Ovary (tissue), 3 donors: ENCODE results near the gene HDGF.
A peak's percentile ranks its signal among the peaks of the same experiment; 100 is the strongest.

Experiments used
- EP300 ChIP-seq: sonication (generic); formaldehyde crosslinking; IDR thresholded peaks from one replicate; pipeline ENCODE4 v1.6.1; 2017; ENCODE audit warnings: antibody characterized with exemption
- POLR2A ChIP-seq: fragments of 450-650 bp; IDR thresholded peaks from one replicate; pipeline ENCODE4 v1.6.1; 2017; ENCODE audit warnings: antibody characterized with exemption, mild to moderate bottlenecking, moderate library complexity
- TF ChIP-seq, protein P1 (sequence below), 3 donors: fragments of 450-650 bp in 2 of 3; fragments of 200-600 bp in 1 of 3; IDR thresholded peaks; one replicate each; pipeline versions ENCODE4 v1.5.1 to v1.8.0; 2016 to 2022; ENCODE audit warnings: antibody characterized with exemption in 3 of 3, mild to moderate bottlenecking in 1 of 3
- donor health status: DM: no; HTN: no; CAD: no.

DNA sequence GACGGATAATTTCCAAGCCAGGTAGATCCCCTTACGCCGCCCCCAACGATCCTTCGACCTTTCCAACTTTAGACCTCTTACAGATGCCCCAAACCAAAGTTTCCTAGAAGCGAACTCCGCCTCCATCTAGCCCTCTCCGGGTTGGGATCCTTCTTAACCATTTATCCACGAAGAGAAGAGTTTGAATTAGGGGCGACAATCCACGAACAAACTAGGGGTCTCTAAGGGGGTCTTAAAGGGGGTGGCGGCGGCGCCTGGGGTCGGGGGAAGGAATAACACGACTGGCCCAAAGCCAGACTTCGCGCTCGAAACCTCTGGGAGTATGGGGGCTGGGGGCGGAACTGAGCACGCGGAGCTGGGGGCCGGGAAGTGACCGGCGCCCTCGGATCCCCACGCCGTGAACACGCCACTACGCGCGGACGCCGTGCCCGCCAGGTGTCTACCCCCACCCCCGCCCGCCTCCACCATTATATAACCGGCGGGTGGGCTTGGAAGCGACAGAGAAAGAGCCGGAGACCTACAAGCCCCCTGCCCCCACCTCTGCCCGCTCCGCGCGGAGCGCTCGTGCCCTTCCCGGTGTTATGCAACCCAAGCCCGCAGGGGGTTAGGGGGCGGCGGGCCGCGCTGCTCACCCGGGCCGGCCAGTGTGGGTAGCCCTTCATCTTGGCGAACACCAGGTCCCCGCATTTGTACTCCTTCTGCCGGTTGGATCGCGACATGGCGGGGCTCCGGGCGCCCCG lies 594 bp downstream of the HDGF start:
- TF ChIP-seq POLR2A (peak; percentile 19), EP300 (no peak)
- TF ChIP-seq, protein P1, sequence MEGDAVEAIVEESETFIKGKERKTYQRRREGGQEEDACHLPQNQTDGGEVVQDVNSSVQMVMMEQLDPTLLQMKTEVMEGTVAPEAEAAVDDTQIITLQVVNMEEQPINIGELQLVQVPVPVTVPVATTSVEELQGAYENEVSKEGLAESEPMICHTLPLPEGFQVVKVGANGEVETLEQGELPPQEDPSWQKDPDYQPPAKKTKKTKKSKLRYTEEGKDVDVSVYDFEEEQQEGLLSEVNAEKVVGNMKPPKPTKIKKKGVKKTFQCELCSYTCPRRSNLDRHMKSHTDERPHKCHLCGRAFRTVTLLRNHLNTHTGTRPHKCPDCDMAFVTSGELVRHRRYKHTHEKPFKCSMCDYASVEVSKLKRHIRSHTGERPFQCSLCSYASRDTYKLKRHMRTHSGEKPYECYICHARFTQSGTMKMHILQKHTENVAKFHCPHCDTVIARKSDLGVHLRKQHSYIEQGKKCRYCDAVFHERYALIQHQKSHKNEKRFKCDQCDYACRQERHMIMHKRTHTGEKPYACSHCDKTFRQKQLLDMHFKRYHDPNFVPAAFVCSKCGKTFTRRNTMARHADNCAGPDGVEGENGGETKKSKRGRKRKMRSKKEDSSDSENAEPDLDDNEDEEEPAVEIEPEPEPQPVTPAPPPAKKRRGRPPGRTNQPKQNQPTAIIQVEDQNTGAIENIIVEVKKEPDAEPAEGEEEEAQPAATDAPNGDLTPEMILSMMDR (IDR thresholded peaks at IDR 0.05), result peak in 2 of 3 donors; percentile 38 to 45
